CD1c-positive myeloid dendritic cell (primary cell): ENCODE results near the gene MS4A6A.
"Not testable (repeated sequence)": the region's sequence is repeated elsewhere in the genome, so short reads cannot be mapped to it uniquely, and the experiment has no call there.

ENCODE experiments used
- DNase-seq: peaks from one replicate; pipeline ENCODE4 v3.0.0-alpha.2; 2016; ENCODE audit errors: extremely low spot score

Gene MS4A6A

GRCh38 chr11:60182541-60183330 lies at the start of gene MS4A6A:
Gene MS4A6A, minus strand, starts transcription at chr11:60183083. Its CDS starts 1,356 bp downstream, at chr11:60181727.
- DNase-seq = peak; percentile 82

GRCh38 chr11:60230681-60231080 lies 47.8 kb upstream of the MS4A6A start:
- DNase-seq = peak; percentile 69

- no peak for DNase-seq
Observed at GRCh38 chr11:60222141-60222540, 39.3 kb upstream of the MS4A6A start.

GRCh38 chr11:60221692-60222091 lies 38.8 kb upstream of the MS4A6A start:
- peak; percentile 17 for DNase-seq

GRCh38 chr11:60221181-60221580 lies 38.3 kb upstream of the MS4A6A start:
- peak; percentile 21 for DNase-seq

- DNase-seq = no peak
Observed at GRCh38 chr11:60214386-60214785, 31.5 kb upstream of the MS4A6A start.

GRCh38 chr11:60211206-60211605 lies 28.3 kb upstream of the MS4A6A start:
- no peak for DNase-seq

GRCh38 chr11:60209977-60210376 lies 27.1 kb upstream of the MS4A6A start:
- DNase-seq = no peak

- DNase-seq = no peak
Observed at GRCh38 chr11:60208951-60209350, 26.1 kb upstream of the MS4A6A start.

- DNase-seq = no peak
Observed at GRCh38 chr11:60208146-60208895, 25.4 kb upstream of the MS4A6A start.

GRCh38 chr11:60206616-60207015 lies 23.7 kb upstream of the MS4A6A start:
- no peak for DNase-seq

- peak; percentile 75 for DNase-seq
Observed at GRCh38 chr11:60204922-60205321, 22.0 kb upstream of the MS4A6A start.

- DNase-seq = not testable (repeated sequence)
Observed at GRCh38 chr11:60201334-60201733, 18.5 kb upstream of the MS4A6A start.

- DNase-seq = no peak
Observed at GRCh38 chr11:60197442-60197841, 14.6 kb upstream of the MS4A6A start.

- DNase-seq = peak; percentile 65
Observed at GRCh38 chr11:60195923-60196368, 13.1 kb upstream of the MS4A6A start.

GRCh38 chr11:60194511-60194910 lies 11.6 kb upstream of the MS4A6A start:
- peak; percentile 25 for DNase-seq

- DNase-seq = peak; percentile 76
Observed at GRCh38 chr11:60193687-60194433, 11.0 kb upstream of the MS4A6A start.

- DNase-seq = peak; percentile 14
Observed at GRCh38 chr11:60192564-60192963, 9.7 kb upstream of the MS4A6A start.

- DNase-seq = peak; percentile 58
Observed at GRCh38 chr11:60188481-60188880, 5.6 kb upstream of the MS4A6A start.

- not testable (repeated sequence) for DNase-seq
Observed at GRCh38 chr11:60186128-60186527, 3.2 kb upstream of the MS4A6A start.

GRCh38 chr11:60185512-60185827 lies 2.6 kb upstream of the MS4A6A start:
- not testable (repeated sequence) for DNase-seq

GRCh38 chr11:60184824-60185511 lies 2.1 kb upstream of the MS4A6A start:
- peak; percentile 88 for DNase-seq
